DND-41 (cell line): ENCODE results near the gene PLCD1.

ENCODE experiments used
- ATAC-seq: fragments of 200-7000 bp; cut with Tn5 transposase; 3 replicates; pipeline ENCODE4 v1.9.1; 2021; ENCODE audit warnings: low read depth; ENCODE audit not compliant: insufficient read depth
- DNase-seq: peaks from one replicate; pipeline ENCODE4 v3.0.0-alpha.2; 2020
- H2AFZ ChIP-seq: 2 replicates; pipeline ENCODE4 v1.6.0; 2012; ENCODE audit warnings: low read depth, low read length
- H3K27ac ChIP-seq: 2 replicates; pipeline ENCODE4 v1.5.1; 2012; ENCODE audit warnings: low read length, inconsistent platforms
- H3K27me3 ChIP-seq: fragments of 200-600 bp; sonication (generic); 2 replicates; pipeline ENCODE4 v1.6.0; 2012; ENCODE audit warnings: low read length, mild to moderate bottlenecking, inconsistent platforms; ENCODE audit not compliant: insufficient read depth, poor library complexity
- H3K36me3 ChIP-seq: 2 replicates; pipeline ENCODE4 v1.5.1; 2012; ENCODE audit warnings: low read length, inconsistent platforms; ENCODE audit not compliant: insufficient read depth
- H3K4me1 ChIP-seq: 2 replicates; pipeline ENCODE4 v1.5.1; 2012; ENCODE audit warnings: mild to moderate bottlenecking, low read length; ENCODE audit not compliant: insufficient read depth
- H3K4me2 ChIP-seq: 2 replicates; pipeline ENCODE4 v1.6.0; 2012; ENCODE audit warnings: mild to moderate bottlenecking, moderate library complexity, low read length, inconsistent platforms; ENCODE audit not compliant: insufficient read depth
- H3K4me3 ChIP-seq, 2 experiments: fragments of 200-600 bp in 1 of 2; shearing (Covaris generic) in 1 of 2; 2 replicates each; pipeline ENCODE4 v1.5.1; 2012 to 2016; ENCODE audit warnings: inconsistent platforms in 2 of 2, low read length in 2 of 2, mild to moderate bottlenecking in 2 of 2, low read depth in 1 of 2, moderate library complexity in 1 of 2
- H3K79me2 ChIP-seq: 2 replicates; pipeline ENCODE4 v1.6.0; 2012; ENCODE audit warnings: low read length, inconsistent platforms; ENCODE audit not compliant: insufficient read depth
- H3K9ac ChIP-seq: 2 replicates; pipeline ENCODE4 v1.6.0; 2012; ENCODE audit warnings: low read depth, mild to moderate bottlenecking, inconsistent platforms, low read length, moderate library complexity
- H3K9me3 ChIP-seq: 2 replicates; pipeline ENCODE4 v1.5.1; 2012; ENCODE audit warnings: low read length, moderate library complexity, mild to moderate bottlenecking, inconsistent platforms; ENCODE audit not compliant: insufficient read depth, severe bottlenecking
- H4K20me1 ChIP-seq: 2 replicates; pipeline ENCODE4 v1.6.0; 2012; ENCODE audit warnings: low read length; ENCODE audit not compliant: insufficient read depth
- CTCF ChIP-seq: IDR thresholded peaks from 2 replicates; pipeline ENCODE4 v1.5.1; 2012; ENCODE audit warnings: borderline replicate concordance, low read length, moderate library complexity, mild to moderate bottlenecking; ENCODE audit not compliant: poor library complexity, severe bottlenecking; ENCODE audit errors: extremely low read depth
- EZH2 ChIP-seq: IDR thresholded peaks from 3 replicates; pipeline ENCODE4 v1.6.1; 2012; ENCODE audit warnings: borderline replicate concordance, low read depth, mild to moderate bottlenecking, moderate library complexity, low read length, inconsistent platforms; ENCODE audit not compliant: severe bottlenecking

Gene PLCD1

GRCh38 chr3:38019658-38020341, 9.6 kb downstream of the PLCD1 start:
- Histone ChIP-seq H3K9ac (no peak overlapping the region), H3K27ac (no peak overlapping the region), H3K27me3 (no peaks in the 10 kb centered on the region), H3K4me3 (no peak overlapping the region), H3K4me1 (peaks cover 14% of the 10 kb centered on the region), H3K36me3 (0 out of 2 replicates have a peak, but pooled peaks cover 9% of the 10 kb centered on the region), H3K79me2 (no peaks in the 10 kb centered on the region), H2AFZ (no peak overlapping the region), H3K4me2 (no peak overlapping the region), H4K20me1 (no peaks in the 10 kb centered on the region), H3K9me3 (no peaks in the 10 kb centered on the region)
- ATAC-seq = no peak
- no peak for DNase-seq
- TF ChIP-seq CTCF (no peak), EZH2 (no peak)

GRCh38 chr3:38018296-38019266, 10.9 kb downstream of the PLCD1 start:
- Histone ChIP-seq H3K36me3 (0 out of 2 replicates have a peak, but pooled peaks cover 9% of the 10 kb centered on the region), H3K9ac (no peak overlapping the region), H3K4me2 (no peak overlapping the region), H3K79me2 (no peaks in the 10 kb centered on the region), H2AFZ (no peak overlapping the region), H3K4me3 (no peak overlapping the region), H4K20me1 (no peaks in the 10 kb centered on the region), H3K9me3 (no peaks in the 10 kb centered on the region), H3K4me1 (peaks cover 6% of the 10 kb centered on the region), H3K27ac (no peak overlapping the region), H3K27me3 (no peaks in the 10 kb centered on the region)
- ATAC-seq (no peak), DNase-seq (no peak)
- TF ChIP-seq EZH2 (no peak), CTCF (no peak)

GRCh38 chr3:38017445-38018295, 11.8 kb downstream of the PLCD1 start:
- Histone ChIP-seq H3K9me3 (no peaks in the 10 kb centered on the region), H2AFZ (no peak overlapping the region), H3K4me2 (no peak overlapping the region), H3K4me1 (no peaks in the 10 kb centered on the region), H3K4me3 (no peak overlapping the region), H3K36me3 (0 out of 2 replicates have a peak, but pooled peaks cover 9% of the 10 kb centered on the region), H3K27me3 (no peaks in the 10 kb centered on the region), H3K9ac (no peak overlapping the region), H3K79me2 (no peaks in the 10 kb centered on the region), H4K20me1 (no peaks in the 10 kb centered on the region), H3K27ac (no peak overlapping the region)
- ATAC-seq (0 out of 3 replicates have a peak, but pooled peaks have one; percentile 16), DNase-seq (no peak)
- TF ChIP-seq CTCF (no peak), EZH2 (no peak)
